ENCODE results near the gene NISCH.

The NISCH gene

GRCh38 chr3:52527732-52528585 lies 72.6 kb downstream of the NISCH start:
- DNase-seq: no peak

GRCh38 chr3:52528586-52529375 lies 73.4 kb downstream of the NISCH start:
- no peak for DNase-seq

GRCh38 chr3:52529376-52530333 lies 74.3 kb downstream of the NISCH start:
- no peak for DNase-seq

DNA sequence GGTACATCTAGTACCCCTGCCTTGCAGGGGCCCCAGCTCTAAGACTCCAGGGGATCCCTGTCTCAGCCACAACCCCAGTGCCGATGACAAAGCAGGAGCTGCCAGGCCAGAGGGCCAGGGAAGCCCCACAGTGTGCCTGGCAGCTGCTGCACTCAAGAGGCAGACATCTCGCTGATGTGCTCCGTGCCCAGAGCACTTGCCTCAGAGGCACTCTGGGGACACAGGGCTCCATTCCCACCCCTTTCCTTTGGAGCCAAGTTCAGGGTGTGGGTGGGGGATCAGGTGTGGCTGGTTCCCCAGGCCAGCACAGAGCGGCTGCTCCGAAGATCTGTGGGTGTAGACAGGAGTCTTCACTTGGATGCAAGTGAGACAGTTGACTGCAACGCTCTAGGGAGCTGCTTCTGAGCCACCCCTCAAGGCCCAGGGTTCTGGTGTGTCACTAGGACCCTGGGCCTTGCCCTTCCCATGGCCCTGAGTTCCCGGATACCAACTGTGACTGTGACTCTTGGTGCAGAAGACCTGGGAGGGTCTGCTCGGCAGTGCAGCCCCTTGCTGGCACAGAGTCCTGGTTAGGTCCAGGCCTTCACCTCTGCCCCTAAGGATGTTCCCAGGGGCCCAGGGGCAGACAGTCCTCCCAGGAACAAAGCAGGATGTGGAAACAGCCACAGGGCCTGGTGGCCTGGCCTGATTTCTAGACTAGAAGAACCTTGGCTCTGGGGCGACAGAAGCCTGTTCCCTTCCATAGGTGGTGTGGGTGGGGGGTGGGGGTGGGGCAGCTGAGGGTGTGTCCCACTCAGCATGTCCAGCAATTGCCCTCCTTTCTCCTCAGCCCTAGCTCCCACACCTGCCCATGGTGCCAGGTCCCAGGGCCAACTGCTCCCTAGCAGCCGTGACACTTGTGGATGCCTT lies 75.8 kb downstream of the NISCH start:
- no peak for DNase-seq

- no peak for DNase-seq
Measured at GRCh38 chr3:52531860-52532516, 76.6 kb downstream of the NISCH start.

DNA sequence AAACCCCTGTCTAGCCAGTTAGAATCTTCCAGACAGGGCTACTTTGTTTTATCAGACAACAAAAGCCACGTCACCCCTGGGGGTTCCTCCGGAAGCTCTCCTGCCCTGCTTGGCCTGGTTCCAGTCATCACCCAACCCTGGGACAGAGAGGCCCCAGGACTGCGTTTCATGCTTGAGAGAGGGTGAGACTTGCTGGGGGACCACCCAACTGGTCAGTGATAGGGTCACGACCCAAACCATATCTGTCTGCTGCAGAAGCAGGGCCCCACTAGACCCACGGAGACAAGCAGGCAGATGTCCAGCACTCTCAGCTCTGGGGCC lies 77.1 kb downstream of the NISCH start:
- DNase-seq: peak; percentile 24

- peak; percentile 38 for DNase-seq
Measured at GRCh38 chr3:52532838-52533622, 77.6 kb downstream of the NISCH start.

DNA sequence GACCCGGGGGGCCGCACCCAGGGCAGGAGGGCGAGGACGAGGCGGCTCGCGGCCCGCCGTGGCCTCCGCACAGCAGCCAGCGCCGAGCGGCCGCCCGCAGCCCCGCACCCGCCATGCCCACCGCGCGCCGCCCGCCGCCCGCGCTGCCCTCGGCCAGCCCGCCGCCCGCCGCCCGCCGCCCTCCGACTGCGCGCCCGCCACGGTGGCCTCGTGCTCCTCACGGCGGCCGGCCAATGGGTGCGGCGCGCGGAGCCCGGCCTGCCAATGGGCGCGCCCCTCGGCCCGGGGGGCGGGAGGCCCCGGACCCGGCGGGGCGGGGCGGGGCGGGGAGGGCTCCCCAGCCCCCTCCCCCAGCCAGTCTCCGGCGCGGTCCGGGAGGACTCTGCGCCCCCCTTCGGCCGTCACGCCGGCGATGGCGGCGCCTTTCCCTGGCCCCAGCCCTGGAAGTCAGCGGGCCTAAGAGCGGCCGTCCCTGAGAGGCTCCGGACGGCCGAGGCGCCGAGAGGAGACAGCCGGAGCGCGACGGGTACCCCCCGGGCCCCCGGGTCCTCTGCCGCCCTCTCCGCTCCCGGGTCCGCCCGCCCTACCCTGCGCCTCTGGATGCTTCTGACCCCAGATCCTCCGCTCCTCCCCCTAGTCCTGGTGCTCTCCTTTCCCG lies 78.3 kb downstream of the NISCH start, which contains the start of gene NT5DC2:
NT5DC2 (minus strand) TSS at position 235 of the 658 bp plus-strand sequence; CDS start at position 115, 120 bp downstream.
- DNase-seq: peak; percentile 78

DNA sequence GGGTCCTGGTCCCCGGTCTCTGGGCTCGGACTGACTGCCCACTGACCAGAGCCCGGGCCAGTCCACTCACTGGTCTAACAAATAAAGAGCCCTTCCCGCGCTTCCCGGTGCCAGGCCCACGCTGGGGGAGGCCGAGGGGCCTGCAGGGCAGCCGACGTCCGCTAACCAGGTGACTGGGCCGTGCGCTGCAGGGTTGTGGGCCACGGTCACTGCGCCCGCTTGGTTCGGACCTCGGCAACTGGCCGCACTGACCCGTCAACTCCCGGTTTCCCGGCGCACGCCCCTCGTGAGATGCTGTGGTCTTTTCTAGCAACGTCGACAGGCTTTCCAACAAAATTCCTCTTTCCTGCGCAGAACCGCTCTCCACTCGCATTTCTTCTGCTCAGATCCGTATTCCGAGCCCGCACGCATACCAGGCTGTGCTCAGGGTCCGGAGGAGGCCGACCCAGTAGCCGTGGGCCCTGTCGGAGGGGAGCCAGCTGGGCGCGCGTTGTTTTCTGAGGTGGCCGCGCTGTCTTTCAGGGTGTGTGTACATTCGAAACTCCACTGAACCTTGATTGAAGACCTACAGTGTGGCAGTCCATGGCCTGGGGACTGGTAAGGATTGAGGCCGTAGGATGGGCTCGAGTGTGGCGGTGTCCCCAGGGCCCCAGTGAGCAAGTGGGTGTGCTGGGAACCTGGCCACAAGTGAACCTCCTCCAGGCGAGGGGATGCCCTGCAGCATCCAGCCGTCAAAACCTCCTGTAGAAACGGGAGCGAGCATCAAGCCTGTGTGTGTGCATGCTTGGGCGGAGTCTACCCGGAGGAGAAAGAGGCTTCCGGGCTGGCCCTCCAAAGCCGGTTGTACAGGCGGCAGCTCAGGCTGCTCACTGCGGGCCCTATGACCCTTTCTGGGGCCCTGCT lies 79.1 kb downstream of the NISCH start:
- DNase-seq: no peak

DNA sequence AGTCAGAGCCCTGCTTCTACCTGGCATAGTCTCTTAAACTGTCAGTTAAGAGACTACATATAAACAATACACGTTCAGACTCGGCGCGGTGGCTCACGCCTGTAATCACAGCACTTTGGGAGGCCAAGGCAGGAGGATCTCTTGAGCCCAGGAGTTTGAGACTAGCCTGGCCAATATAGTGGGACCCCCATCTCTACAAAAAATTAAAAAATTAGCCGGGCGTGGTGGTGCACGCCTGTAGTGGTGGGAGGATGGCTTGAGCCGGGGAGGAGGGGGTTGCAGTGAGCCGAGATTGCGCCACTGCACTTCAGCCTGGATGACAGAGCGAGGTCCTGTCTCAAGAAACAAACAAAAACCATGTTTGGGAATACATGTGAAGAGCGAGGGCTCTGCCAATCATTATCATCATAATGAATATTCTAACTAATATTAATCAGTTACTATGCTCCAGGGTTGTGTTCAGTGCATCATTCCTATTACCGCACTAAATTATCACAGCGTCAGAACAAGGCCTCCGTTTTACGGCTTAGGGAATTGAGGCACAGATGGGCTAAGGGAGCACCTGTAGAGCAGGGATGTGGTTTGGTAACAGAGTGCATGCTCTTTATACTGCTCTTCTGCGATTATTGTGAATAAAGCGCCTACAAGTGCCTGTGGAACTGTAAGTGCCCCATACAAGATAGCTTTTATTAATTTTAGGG lies 80.2 kb downstream of the NISCH start:
- DNase-seq: no peak

GRCh38 chr3:52536112-52536368 lies 80.6 kb downstream of the NISCH start:
- DNase-seq: no peak

DNA sequence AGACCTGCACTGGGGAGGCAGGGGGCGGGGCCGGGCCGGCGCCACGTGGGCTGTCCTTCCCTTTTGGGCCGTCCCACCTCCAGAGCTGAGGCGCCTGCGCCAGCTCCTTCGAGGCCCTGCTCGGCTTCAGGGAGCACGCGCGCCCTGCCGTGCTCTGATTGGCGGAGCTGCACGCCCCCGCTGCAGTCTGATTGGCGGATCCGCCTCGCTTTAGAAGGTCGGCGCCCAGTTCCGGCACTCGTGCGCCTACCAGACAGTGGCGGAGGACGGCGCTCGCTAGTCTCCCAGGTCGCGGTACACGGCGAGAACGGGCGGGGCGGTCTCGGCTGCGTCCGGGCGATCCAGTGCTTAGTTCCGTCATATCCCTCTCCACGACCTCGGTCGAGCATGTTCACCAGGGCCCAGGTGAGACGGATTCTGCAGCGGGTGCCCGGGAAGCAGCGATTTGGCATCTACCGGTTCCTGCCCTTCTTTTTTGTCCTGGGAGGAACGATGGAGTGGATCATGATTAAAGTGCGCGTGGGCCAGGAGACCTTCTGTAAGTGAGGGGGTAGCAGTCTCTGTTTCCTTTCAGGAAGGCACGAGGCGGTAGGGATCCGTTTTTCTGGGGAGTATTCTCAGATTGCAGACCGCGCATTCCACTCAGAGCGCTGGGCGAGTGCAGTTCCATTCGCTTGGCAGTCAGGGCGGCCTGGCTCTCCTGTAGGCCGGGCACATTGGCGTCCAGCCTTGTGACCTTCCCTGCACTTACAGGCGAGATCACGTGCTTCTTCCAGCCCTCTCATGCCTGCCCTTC lies 81.2 kb downstream of the NISCH start, which contains the start of gene UQCC5:
UQCC5 (plus strand) TSS at position 237 of the 796 bp plus-strand sequence; CDS start at position 388, 151 bp downstream.
- peak; percentile 96 for DNase-seq

- DNase-seq: no peak
Measured at GRCh38 chr3:52537165-52537620, 81.8 kb downstream of the NISCH start.

DNA sequence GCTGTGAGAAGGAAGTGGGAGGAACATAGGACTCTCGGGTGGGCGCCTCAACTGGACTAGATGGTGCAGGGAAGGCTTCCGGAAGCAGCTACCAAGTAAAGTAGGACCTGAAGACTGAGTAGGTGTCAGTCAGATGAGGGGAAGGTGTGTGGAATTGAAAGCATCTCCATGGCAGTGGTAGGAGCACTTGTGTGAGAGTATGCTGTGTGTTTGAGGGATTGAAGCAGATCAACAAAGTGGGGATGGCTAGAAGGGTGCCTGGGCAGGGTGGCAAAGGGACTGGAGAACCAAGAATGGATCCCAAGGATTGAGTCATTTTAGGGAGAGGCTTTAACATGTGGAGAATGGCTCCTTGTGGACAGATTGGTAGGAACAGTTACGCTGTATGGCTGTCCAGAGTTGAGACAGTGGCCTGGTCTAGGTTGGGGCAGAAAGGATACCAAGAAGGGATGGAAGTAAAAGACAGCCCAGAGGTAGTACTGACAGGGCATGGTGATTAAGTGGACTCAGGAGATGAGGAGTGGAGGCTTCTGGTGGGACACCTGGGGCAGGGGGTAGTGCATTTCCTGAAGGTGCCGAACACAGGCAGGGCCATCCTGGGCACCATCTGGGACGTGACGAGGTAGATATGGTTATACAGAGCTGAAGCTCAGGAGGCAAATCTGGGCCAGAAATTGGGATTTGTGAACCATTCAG lies 82.5 kb downstream of the NISCH start:
- no peak for DNase-seq

- no peak for DNase-seq
Measured at GRCh38 chr3:52539010-52539653, 83.7 kb downstream of the NISCH start.

- DNase-seq: no peak
Measured at GRCh38 chr3:52541050-52541449, 85.6 kb downstream of the NISCH start.
